ENCODE results near the gene NF1. TPM values are rescaled to one million over a fixed set of nuclear protein-coding genes. Genes with fewer than 3 reads are reported as not detected.

NF1 gene
- total and polyA plus RNA-seq, 4 donors = 8.4 to 116 (median 25.5) TPM

DNA sequence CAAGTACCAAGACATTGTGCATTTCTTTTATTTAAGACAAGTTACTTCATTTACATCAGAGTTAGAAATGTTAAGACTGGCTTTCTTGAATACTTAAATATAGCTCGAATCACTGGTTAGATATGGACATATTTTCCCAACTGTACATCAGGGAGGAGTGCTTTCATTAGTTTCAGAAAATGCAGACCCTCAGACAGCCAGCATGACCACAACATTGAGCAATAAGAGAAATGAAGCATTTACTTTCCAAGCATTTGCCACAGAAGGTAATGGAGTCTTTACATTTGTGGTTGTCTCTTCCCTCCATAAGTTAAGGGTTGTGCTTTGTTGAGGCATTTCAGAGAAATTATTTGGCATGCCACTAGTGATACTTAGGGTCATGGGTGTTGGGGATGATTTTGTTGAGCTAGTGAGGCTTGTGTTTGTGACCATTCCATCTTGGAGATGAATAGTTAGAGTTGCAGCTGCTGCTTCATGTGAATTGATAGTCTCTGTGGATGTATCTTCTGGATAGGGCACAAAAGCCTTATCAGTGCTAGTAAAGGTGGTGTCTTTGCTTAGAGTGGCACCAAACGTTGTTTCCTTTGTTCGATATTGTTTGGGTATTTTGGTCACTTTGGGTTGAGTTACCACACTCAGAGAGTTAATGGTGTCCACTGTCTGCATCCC lies 200.2 kb downstream of the NF1 start:
- 73 to 81% methylated on average over 3 of the region's 3 CpGs for WGBS, 2 donors
- no peaks in the 10 kb centered on the region for H3K27me3 ChIP-seq (ENCODE audit: control insufficient read depth in 3 of 3, insufficient read depth in 3 of 3, low read length in 2 of 3)
- no peak overlapping the region for H3K9ac ChIP-seq (ENCODE audit: insufficient read depth in 1 of 2, low read length in 2 of 2)
- H3K36me3 ChIP-seq (ENCODE audit: control insufficient read depth in 4 of 4, insufficient read depth in 4 of 4, low read length in 4 of 4) = peaks cover 2 to 8% (median 2%) of the 10 kb centered on the region in 4 donors
- H3K9me3 ChIP-seq (ENCODE audit: control insufficient read depth in 4 of 4, insufficient read depth in 3 of 4, low read length in 3 of 4) = no peaks in the 10 kb centered on the region
- H3K27ac ChIP-seq (ENCODE audit: low read depth in 1 of 2, low read length in 1 of 2) = no peak overlapping the region
- DNase-seq (no peak), ATAC-seq (ENCODE audit: insufficient read depth, low FRiP score) (no peak)
- TF ChIP-seq, protein P1, sequence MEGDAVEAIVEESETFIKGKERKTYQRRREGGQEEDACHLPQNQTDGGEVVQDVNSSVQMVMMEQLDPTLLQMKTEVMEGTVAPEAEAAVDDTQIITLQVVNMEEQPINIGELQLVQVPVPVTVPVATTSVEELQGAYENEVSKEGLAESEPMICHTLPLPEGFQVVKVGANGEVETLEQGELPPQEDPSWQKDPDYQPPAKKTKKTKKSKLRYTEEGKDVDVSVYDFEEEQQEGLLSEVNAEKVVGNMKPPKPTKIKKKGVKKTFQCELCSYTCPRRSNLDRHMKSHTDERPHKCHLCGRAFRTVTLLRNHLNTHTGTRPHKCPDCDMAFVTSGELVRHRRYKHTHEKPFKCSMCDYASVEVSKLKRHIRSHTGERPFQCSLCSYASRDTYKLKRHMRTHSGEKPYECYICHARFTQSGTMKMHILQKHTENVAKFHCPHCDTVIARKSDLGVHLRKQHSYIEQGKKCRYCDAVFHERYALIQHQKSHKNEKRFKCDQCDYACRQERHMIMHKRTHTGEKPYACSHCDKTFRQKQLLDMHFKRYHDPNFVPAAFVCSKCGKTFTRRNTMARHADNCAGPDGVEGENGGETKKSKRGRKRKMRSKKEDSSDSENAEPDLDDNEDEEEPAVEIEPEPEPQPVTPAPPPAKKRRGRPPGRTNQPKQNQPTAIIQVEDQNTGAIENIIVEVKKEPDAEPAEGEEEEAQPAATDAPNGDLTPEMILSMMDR (IDR thresholded peaks at IDR 0.05; ENCODE audit: control extremely low read depth, extremely low read depth) = no peak
- no peak overlapping the region for H3K4me3 ChIP-seq
- H3K4me1 ChIP-seq (ENCODE audit: control insufficient read depth in 5 of 5, insufficient read depth in 5 of 5, low read length in 5 of 5) = peaks cover 0 to 3% (median 0%) of the 10 kb centered on the region in 5 donors

DNA sequence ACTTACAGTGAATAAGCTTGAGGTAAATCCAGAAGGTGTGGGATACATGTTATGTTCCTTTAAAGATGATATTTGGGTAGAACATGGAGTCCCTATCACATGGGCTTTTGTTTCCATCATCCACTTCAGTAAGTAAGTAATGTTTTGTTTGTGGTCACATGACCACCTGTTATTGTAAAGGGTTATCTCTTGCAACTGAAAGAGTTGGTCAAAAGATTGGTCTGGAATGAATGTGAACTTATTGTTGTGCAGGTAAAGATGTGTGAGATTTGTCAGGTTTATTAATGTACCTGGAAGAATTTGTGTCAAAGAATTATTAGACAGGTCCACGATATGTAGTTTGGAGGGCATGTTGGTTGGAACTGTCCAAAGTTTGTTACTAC lies 200.7 kb downstream of the NF1 start:
- 89 to 96% methylated on average over 1 of the region's 1 CpG for WGBS, 2 donors
- H3K27me3 ChIP-seq (ENCODE audit: control insufficient read depth in 3 of 3, insufficient read depth in 3 of 3, low read length in 2 of 3) = no peaks in the 10 kb centered on the region
- H3K36me3 ChIP-seq (ENCODE audit: control insufficient read depth in 4 of 4, insufficient read depth in 4 of 4, low read length in 4 of 4) = peaks cover 2 to 8% (median 2%) of the 10 kb centered on the region in 4 donors
- peaks cover 0 to 3% (median 0%) of the 10 kb centered on the region in 5 donors for H3K4me1 ChIP-seq (ENCODE audit: control insufficient read depth in 5 of 5, insufficient read depth in 5 of 5, low read length in 5 of 5)
- TF ChIP-seq, protein P1 (IDR thresholded peaks at IDR 0.05; ENCODE audit: control extremely low read depth, extremely low read depth) = no peak
- no peak for DNase-seq
- ATAC-seq (ENCODE audit: insufficient read depth, low FRiP score) = no peak
- no peaks in the 10 kb centered on the region for H3K9me3 ChIP-seq (ENCODE audit: control insufficient read depth in 4 of 4, insufficient read depth in 3 of 4, low read length in 3 of 4)
- H3K4me3 ChIP-seq = no peak overlapping the region
- H3K27ac ChIP-seq (ENCODE audit: low read depth in 1 of 2, low read length in 1 of 2) = no peak overlapping the region
- no peak overlapping the region for H3K9ac ChIP-seq (ENCODE audit: insufficient read depth in 1 of 2, low read length in 2 of 2)

DNA sequence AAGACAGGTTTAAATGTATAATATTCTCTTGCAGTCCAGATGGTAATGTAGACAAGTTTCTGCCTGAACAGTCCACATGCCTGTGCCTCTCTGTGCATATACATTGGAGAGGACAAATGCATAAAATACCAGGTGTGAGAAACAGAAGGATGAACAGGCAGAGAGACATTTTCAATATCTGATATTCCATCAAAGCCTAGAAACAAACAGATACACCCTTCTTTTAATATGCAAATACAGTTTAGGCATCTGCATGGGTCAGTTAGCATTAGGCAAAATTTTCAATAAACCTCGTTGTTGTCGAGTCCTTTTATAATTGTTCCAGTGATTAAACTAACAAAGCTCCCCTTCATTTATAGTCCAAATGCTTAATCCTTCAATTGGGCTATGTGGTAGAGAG lies 201.4 kb downstream of the NF1 start:
- peaks cover 0 to 3% (median 0%) of the 10 kb centered on the region in 5 donors for H3K4me1 ChIP-seq (ENCODE audit: control insufficient read depth in 5 of 5, insufficient read depth in 5 of 5, low read length in 5 of 5)
- peaks cover 2 to 6% (median 2%) of the 10 kb centered on the region in 4 donors for H3K36me3 ChIP-seq (ENCODE audit: control insufficient read depth in 4 of 4, insufficient read depth in 4 of 4, low read length in 4 of 4)
- no peak overlapping the region for H3K4me3 ChIP-seq
- no peak overlapping the region for H3K27ac ChIP-seq (ENCODE audit: low read depth in 1 of 2, low read length in 1 of 2)
- H3K9me3 ChIP-seq (ENCODE audit: control insufficient read depth in 4 of 4, insufficient read depth in 3 of 4, low read length in 3 of 4) = no peaks in the 10 kb centered on the region
- 93 to 94% methylated on average over 2 of the region's 2 CpGs for WGBS, 2 donors
- DNase-seq (no peak), ATAC-seq (ENCODE audit: insufficient read depth, low FRiP score) (no peak)
- no peaks in the 10 kb centered on the region for H3K27me3 ChIP-seq (ENCODE audit: control insufficient read depth in 3 of 3, insufficient read depth in 3 of 3, low read length in 2 of 3)
- H3K9ac ChIP-seq (ENCODE audit: insufficient read depth in 1 of 2, low read length in 2 of 2) = no peak overlapping the region
- TF ChIP-seq, protein P1 (IDR thresholded peaks at IDR 0.05; ENCODE audit: control extremely low read depth, extremely low read depth) = no peak

All from lung (tissue), 12 donors.